ENCODE data around the gene VPS35L. TPM values are rescaled to one million over a fixed set of nuclear protein-coding genes. Genes with fewer than 3 reads are reported as not detected.

VPS35L gene
- total RNA-seq, 2 donors from 2014 or later, result 37.6 to 47.6 TPM

DNA sequence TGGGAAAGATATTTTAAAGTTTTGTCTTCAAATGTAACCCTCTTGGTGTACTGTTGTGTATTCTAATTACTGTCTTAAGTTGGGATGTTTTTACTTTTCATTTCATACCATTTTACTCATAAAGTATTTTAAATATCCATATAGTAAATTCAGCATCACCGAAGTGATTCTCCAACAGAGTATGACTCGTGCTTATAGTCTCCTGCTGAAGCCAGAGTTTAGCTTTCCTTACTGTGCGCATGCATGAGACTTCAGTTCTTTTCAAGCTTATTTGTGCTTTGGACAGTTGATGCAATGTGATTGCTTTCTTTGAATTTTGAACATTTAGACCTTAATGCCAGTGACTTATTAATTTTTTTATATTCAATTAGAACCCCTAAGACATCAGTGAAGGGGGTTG, 7.4 kb upstream of the VPS35L start:
- Mint-ChIP-seq H3K4me3 (no peak overlapping the region), H3K27ac (no peak overlapping the region), H3K27me3 (no peaks in the 10 kb centered on the region), H3K36me3 (ENCODE audit: low read depth) (peaks cover 3% of the 10 kb centered on the region), H3K4me1 (no peaks in the 10 kb centered on the region)
- no peak for ATAC-seq
- no peaks in the 10 kb centered on the region for H3K9me3 ChIP-seq (ENCODE audit: control insufficient read depth, low read length, poor library complexity, severe bottlenecking)
- no peak for DNase-seq

DNA sequence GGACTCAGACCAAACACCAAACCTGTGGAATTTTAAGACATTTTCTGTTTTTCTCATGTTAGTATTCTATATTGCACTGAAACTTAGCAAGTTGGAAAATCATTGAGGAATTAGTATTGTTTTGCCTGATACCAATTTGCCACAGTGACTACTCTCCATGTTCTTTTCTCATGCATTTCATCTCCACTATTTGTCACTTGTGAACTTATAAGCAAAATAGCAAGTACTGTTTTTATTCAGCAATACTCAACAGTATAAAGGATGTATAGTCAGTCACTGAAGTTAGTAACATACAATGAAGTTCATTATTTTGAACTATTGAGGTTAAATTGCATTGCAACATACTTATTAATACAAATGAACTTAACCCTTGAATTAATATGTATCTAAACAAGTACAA, 5.8 kb upstream of the VPS35L start:
- Mint-ChIP-seq H3K4me1 (peaks cover under 1% of the 10 kb centered on the region), H3K4me3 (no peak overlapping the region), H3K27me3 (no peaks in the 10 kb centered on the region), H3K27ac (no peak overlapping the region), H3K36me3 (ENCODE audit: low read depth) (no peaks in the 10 kb centered on the region)
- DNase-seq (no peak), ATAC-seq (no peak)
- H3K9me3 ChIP-seq (ENCODE audit: control insufficient read depth, low read length, poor library complexity, severe bottlenecking), result no peaks in the 10 kb centered on the region

DNA sequence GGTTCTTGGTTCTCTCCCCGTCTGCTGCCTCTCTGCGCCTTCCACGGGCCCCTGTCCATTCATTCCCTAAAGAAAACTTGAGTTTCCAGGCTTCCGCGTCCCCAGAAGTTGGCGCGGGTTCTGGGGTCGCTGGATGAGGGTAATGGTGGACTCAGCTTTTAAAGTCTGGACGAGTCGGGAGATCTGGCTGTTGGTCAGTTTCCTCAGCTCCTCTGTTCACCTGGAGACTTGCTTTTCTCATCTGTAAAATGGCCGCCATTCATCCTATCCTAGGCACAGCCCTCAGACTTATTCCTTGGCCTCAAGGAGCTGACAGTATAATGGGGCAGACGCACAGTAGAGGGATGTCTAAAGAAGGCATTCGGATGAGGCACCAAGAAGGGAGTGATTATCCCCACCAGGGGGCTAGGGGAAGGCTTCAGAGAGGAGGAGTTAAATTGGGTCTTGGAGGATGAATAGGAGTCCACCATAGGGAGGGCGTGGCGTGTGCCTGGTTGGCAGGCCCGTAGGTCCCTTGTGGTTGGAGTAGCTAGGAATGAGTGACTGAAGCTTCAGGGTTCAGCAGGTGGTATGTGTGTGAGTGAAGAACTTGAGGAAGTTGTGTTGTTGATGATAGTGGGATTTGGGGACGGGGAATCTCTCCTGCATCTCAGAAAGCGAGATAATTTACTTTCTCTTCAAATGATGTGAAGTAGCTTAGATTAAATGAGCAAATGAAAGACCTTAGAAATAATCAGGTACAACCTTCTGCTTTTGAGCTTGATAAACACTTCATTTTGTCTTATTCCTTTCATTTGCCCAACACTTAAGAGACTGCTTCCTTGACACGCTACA, 652 bp downstream of the VPS35L start:
- Mint-ChIP-seq H3K27ac (peak overlapping the region; percentile 86), H3K36me3 (ENCODE audit: low read depth) (no peaks in the 10 kb centered on the region), H3K4me3 (peak overlapping the region; percentile 97), H3K27me3 (no peaks in the 10 kb centered on the region), H3K4me1 (peaks cover 11% of the 10 kb centered on the region)
- H3K9me3 ChIP-seq (ENCODE audit: control insufficient read depth, low read length, poor library complexity, severe bottlenecking), result no peaks in the 10 kb centered on the region
- ATAC-seq, result no peak
- no peak for DNase-seq

DNA sequence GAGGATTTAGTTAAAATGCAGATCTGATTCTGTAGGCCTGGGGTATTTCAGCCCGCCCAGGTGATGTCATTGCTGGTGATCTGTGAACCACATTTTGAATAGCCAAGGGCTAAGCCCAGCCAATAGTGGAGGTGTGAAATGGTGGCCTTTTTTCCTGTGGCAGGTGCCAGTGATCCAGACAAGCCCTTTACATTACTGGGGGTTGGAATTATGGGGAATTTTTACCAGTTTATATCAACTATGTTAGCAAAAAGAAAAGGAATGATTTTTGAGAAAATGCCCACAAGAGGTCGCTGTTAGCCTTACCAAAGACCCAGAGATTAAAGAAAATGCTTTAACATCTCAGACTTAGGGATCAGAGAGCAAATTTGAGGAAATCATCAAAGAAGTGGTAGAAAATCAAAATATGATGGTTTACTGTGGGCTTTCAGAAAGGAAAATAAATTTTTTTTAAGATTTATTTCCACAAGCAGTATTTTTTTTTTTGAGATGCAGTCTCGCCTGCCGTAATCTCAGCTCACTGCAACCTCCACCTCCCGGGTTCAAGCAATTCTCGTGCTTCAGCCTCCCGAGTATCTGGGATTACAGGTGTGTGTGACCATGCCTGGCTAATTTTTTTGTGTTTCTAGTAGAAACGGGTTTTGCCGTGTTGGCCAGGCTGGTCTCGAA, 3.9 kb downstream of the VPS35L start:
- H3K36me3 Mint-ChIP-seq (ENCODE audit: low read depth), result no peaks in the 10 kb centered on the region
- ATAC-seq (no peak), DNase-seq (no peak)
- no peak overlapping the region for H3K4me3 Mint-ChIP-seq
- no peaks in the 10 kb centered on the region for H3K27me3 Mint-ChIP-seq
- peaks cover 14% of the 10 kb centered on the region for H3K4me1 Mint-ChIP-seq
- H3K9me3 ChIP-seq (ENCODE audit: control insufficient read depth, low read length, poor library complexity, severe bottlenecking), result no peaks in the 10 kb centered on the region
- H3K27ac Mint-ChIP-seq, result no peak overlapping the region

DNA sequence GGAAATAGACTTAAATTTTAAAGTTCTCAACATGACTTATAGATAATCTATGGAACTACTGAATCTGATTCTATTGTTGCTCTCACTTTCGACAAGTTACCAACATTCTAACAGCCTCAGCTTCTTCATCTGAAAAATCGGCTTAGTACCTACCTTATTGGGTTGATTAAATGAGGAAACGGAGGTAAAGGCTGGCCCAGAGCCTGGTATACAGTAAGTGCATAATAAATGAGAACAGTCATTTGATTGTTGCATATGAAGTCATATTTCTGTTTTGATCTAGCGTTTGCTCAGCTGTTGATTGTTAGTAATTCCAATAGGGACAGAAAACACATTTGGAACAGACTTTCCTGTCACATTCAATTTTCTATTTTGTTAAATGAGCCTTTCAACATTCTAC, 4.6 kb downstream of the VPS35L start:
- peaks cover 11% of the 10 kb centered on the region for H3K4me1 Mint-ChIP-seq
- ATAC-seq (no peak), DNase-seq (no peak)
- H3K27ac Mint-ChIP-seq, result no peak overlapping the region
- H3K9me3 ChIP-seq (ENCODE audit: control insufficient read depth, low read length, poor library complexity, severe bottlenecking), result no peaks in the 10 kb centered on the region
- no peak overlapping the region for H3K4me3 Mint-ChIP-seq
- H3K36me3 Mint-ChIP-seq (ENCODE audit: low read depth), result no peaks in the 10 kb centered on the region
- no peaks in the 10 kb centered on the region for H3K27me3 Mint-ChIP-seq

DNA sequence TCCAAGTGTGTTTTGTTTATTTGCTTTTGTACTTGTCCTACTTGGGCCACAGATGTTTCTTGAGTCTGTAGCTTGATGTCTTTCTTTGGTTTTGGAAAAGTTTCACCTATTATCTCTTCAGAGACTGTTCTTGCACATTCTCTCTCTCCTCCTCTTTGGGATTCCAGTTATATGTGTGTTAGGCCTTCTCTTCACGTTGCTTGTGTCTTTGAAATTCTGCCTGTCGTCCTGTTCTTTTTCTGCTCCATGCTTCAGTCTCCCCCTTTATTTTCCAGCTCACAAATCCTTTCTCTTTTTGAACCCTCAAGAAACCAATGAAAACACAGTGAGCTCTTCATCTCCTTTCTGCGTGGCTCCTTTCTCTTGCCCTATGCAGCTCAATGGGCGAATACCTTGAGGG, 7.9 kb downstream of the VPS35L start:
- Mint-ChIP-seq H3K36me3 (ENCODE audit: low read depth) (no peaks in the 10 kb centered on the region), H3K4me1 (peaks cover 3% of the 10 kb centered on the region), H3K4me3 (no peak overlapping the region), H3K27me3 (no peaks in the 10 kb centered on the region), H3K27ac (no peak overlapping the region)
- DNase-seq, result no peak
- H3K9me3 ChIP-seq (ENCODE audit: control insufficient read depth, low read length, poor library complexity, severe bottlenecking), result no peaks in the 10 kb centered on the region
- no peak for ATAC-seq

DNA sequence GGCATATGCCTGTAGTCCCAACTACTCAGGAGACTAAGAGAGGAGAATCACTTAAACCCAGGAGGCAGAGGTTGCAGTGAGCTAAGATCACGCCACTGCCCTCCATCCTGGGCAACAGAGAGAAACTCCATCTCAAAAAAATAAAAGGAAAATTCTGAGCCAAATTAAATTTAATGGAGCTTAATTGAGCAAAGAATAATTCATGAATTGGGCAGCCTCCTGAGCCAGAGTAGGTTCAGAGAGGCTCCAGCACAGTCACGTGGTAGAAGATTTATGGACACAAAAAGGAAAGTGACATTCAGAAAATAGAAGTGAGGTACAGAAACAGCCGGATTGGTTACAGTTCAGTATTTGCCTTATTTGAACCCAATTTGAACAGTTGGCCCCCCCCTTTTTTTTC, 10.9 kb downstream of the VPS35L start:
- Mint-ChIP-seq H3K27me3 (no peaks in the 10 kb centered on the region), H3K4me3 (no peak overlapping the region), H3K27ac (no peak overlapping the region), H3K4me1 (peaks cover 2% of the 10 kb centered on the region), H3K36me3 (ENCODE audit: low read depth) (no peaks in the 10 kb centered on the region)
- DNase-seq (no peak), ATAC-seq (no peak)
- H3K9me3 ChIP-seq (ENCODE audit: control insufficient read depth, low read length, poor library complexity, severe bottlenecking), result no peaks in the 10 kb centered on the region

DNA sequence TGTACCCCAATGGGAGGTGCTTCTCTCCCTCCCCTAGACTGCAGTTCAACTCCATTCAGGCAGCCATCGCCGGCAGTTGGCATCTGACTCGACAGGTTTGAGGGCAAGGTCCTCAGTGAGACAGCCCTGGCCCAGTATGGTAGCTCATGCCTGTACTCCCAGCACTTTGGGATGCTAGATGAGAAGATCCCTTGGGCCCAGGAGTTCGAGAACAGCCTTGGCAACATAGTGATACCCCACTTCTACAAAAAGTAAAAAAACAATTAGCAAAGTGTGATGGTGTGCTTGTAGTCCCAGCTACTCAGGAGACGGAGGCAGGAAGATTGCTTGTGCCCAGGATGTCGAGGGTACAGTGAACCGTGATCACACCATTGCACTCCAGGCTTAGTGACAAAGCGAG, 12.1 kb downstream of the VPS35L start:
- H3K36me3 Mint-ChIP-seq (ENCODE audit: low read depth), result no peaks in the 10 kb centered on the region
- DNase-seq, result no peak
- no peak overlapping the region for H3K27ac Mint-ChIP-seq
- ATAC-seq, result no peak
- H3K4me1 Mint-ChIP-seq, result no peaks in the 10 kb centered on the region
- H3K4me3 Mint-ChIP-seq, result no peak overlapping the region
- no peaks in the 10 kb centered on the region for H3K27me3 Mint-ChIP-seq
- H3K9me3 ChIP-seq (ENCODE audit: control insufficient read depth, low read length, poor library complexity, severe bottlenecking), result no peaks in the 10 kb centered on the region

DNA sequence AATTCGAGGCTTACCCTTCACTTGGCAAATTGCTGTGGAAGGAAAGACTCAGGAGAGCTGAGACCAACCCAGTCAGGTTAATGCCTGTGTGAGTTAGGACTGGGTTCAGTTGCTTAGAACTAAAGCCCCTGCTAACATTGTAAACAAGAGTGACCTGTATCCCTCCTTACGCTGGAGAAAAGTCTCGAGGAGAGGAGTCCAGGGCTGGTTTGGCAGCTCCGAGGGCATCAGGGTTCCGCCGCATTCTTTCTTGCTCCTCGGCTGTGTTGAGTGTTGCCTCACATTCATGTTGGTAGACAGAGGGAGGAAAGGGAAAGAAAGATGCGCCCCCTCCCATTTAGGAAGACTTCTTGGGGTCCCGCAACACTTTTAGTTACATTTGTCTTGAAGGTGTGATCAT, 18.5 kb downstream of the VPS35L start:
- DNase-seq (no peak), ATAC-seq (no peak)
- Mint-ChIP-seq H3K36me3 (ENCODE audit: low read depth) (peaks cover 3% of the 10 kb centered on the region), H3K27me3 (no peaks in the 10 kb centered on the region), H3K27ac (no peak overlapping the region), H3K4me3 (no peak overlapping the region), H3K4me1 (no peaks in the 10 kb centered on the region)
- no peaks in the 10 kb centered on the region for H3K9me3 ChIP-seq (ENCODE audit: control insufficient read depth, low read length, poor library complexity, severe bottlenecking)

DNA sequence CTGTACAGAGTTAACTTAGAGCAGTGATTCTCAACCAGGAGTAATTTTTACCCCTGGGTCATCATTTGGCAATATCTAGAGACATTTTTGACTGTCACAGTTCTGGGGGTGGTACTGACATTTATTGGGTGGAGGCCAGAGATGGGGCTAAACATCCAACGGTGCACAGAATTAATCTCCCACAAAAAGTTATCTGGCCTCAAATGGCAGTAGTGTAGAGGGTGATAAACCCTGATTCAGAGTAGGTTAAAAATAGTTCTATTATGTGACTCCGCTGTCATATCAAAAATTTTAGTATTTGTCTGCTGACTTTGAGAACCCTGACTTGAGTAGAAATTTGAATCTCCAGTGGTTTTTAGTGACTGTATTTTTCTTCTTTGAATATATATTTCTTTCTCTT, 19.1 kb downstream of the VPS35L start:
- no peaks in the 10 kb centered on the region for H3K4me1 Mint-ChIP-seq
- no peak overlapping the region for H3K27ac Mint-ChIP-seq
- H3K4me3 Mint-ChIP-seq, result no peak overlapping the region
- no peaks in the 10 kb centered on the region for H3K27me3 Mint-ChIP-seq
- peaks cover 3% of the 10 kb centered on the region for H3K36me3 Mint-ChIP-seq (ENCODE audit: low read depth)
- ATAC-seq (no peak), DNase-seq (no peak)
- H3K9me3 ChIP-seq (ENCODE audit: control insufficient read depth, low read length, poor library complexity, severe bottlenecking), result no peaks in the 10 kb centered on the region

DNA sequence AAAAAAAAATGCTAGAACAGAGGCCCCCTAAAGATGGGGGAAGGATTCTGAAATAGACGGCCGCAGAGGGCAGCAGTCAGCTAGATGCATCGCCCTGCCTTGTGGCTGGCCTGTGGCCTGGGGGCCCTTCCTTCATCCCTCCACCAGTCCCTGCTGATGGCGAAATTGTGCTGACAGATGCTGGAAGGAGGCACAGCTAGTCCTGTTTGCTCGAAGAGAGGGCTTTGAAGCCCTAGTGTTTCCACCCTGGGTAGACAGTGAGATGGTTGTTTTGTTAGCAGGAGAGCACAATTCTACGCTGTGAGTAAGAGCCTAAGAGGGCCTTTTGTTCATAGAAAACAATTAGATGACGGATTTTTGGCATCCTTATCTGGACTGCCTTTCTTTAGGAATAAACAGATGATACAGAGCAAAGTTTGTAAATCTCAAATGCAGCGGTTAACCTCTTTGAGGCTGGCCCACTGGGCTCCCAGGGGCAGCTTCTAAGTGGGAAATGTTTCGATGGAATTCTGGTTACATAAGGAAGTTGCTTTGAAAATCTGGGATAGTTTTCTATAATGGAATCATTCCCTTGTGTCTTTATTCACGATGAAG, 23.0 kb downstream of the VPS35L start:
- H3K9me3 ChIP-seq (ENCODE audit: control insufficient read depth, low read length, poor library complexity, severe bottlenecking), result no peaks in the 10 kb centered on the region
- Mint-ChIP-seq H3K4me1 (no peaks in the 10 kb centered on the region), H3K27ac (no peak overlapping the region), H3K36me3 (ENCODE audit: low read depth) (peaks cover 5% of the 10 kb centered on the region), H3K27me3 (no peaks in the 10 kb centered on the region), H3K4me3 (no peak overlapping the region)
- DNase-seq, result no peak
- ATAC-seq, result no peak

DNA sequence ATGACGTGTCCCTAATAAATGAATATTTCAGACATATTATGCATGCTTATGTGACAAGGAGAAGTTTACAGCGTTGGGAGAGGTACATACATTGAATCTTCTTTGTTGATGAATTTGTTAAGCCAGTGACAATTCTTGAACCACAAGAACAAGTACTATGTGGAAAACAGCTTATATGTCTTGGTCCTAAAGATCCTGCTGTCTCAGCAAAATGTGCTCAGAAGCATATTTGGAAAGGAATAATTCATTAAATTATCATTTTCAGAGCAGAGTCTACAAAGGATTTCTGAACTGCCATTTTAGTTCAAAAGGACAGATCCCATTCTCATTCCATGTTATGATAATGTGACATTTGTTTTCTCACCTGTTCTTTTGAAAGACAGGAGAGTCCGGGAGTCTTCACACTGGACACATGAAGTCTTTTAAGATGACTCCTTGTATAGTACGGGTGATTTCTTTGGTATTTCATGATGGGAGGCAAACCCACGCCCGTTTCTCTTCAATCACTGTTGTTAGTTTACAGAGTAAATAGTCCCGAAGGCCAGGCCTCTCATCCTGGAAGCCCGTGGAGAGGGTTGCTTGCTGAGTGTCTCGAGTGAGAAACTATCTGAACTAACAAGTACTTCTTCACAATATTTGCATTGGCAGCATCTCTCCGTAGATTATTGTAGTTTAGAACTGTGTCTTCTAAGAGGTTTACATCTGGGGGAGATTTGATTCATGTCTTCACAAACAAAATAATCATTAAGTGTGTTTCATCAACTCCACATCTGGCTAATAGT, 26.7 kb downstream of the VPS35L start:
- DNase-seq, result no peak
- Mint-ChIP-seq H3K27ac (no peak overlapping the region), H3K4me1 (peaks cover 5% of the 10 kb centered on the region), H3K36me3 (ENCODE audit: low read depth) (peaks cover 5% of the 10 kb centered on the region), H3K27me3 (no peaks in the 10 kb centered on the region), H3K4me3 (no peak overlapping the region)
- no peaks in the 10 kb centered on the region for H3K9me3 ChIP-seq (ENCODE audit: control insufficient read depth, low read length, poor library complexity, severe bottlenecking)
- no peak for ATAC-seq

DNA sequence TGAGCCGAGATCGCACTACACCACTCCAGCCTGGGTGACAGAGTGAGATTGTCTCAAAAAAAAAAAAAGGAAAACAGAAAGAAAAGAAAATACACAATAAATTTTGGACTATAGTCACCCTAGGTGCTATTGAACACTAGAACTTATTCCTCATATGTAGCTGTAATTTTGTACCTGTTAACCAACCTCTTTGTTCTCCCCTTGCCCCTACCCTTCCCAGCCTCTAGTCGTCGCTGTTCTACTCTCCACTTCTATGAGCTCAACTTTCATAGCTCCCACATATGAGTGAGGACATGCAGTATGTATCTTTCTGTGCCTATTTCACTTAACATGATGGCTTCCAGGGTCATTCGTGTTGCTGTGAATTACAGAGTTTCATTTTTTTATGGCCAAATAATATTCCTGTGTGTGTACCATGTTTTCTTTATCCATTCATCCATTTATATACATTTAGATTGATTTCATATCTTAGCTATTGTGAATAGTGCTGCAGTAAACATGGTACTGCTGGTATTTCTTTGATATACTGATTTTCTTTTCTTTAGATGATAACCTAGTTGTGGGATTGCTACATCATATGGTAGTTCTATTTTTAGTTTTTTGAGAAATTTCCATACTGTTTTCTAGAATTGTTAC, 28.3 kb downstream of the VPS35L start:
- ATAC-seq (peak; percentile 82), DNase-seq (no peak)
- H3K4me1 Mint-ChIP-seq, result peaks cover 5% of the 10 kb centered on the region
- H3K27me3 Mint-ChIP-seq, result no peaks in the 10 kb centered on the region
- no peak overlapping the region for H3K27ac Mint-ChIP-seq
- H3K9me3 ChIP-seq (ENCODE audit: control insufficient read depth, low read length, poor library complexity, severe bottlenecking), result no peaks in the 10 kb centered on the region
- peaks cover 5% of the 10 kb centered on the region for H3K36me3 Mint-ChIP-seq (ENCODE audit: low read depth)
- no peak overlapping the region for H3K4me3 Mint-ChIP-seq
